GM19043 (cell line): Measurements from ENCODE around the gene PLD2.
"Not testable (repeated sequence)": the region's sequence is repeated elsewhere in the genome, so short reads cannot be mapped to it uniquely, and the experiment has no call there.

Experiments used
- ATAC-seq: cut with Tn5 transposase; IDR thresholded peaks from one replicate; pipeline ENCODE4 v1.9.1; 2021; ENCODE audit warnings: low read depth; ENCODE audit not compliant: unreplicated experiment

The PLD2 gene

GRCh38 chr17:4856271-4856936 is 49.5 kb downstream of the PLD2 start:
- ATAC-seq, result no peak

- ATAC-seq, result no peak
Measured at GRCh38 chr17:4856937-4857314, 50.0 kb downstream of the PLD2 start.

GRCh38 chr17:4857347-4857746 is 50.4 kb downstream of the PLD2 start:
- ATAC-seq, result not testable (repeated sequence)

GRCh38 chr17:4858068-4858881 is 51.3 kb downstream of the PLD2 start:
- no peak for ATAC-seq

DNA sequence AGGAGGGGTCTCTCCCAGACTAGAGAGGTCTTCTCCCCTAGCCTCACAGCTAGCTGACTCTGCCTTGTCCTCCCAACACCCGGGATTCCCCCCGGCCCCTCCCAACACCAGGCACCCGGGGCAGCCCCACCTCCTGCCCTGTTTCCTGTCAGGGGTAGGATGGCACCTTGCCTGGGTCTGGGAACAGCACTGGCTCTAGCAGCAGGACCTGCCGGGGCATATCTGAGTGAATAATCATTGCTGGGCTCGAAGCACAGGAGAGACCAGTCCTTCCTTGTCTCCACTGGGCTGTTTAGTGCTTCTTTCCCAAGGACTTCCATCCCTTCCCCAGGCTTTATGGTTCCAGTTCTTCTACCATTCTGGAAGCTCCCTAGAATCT is 51.9 kb downstream of the PLD2 start:
- no peak for ATAC-seq

GRCh38 chr17:4859816-4860625 is 53.1 kb downstream of the PLD2 start:
- ATAC-seq, result no peak

DNA sequence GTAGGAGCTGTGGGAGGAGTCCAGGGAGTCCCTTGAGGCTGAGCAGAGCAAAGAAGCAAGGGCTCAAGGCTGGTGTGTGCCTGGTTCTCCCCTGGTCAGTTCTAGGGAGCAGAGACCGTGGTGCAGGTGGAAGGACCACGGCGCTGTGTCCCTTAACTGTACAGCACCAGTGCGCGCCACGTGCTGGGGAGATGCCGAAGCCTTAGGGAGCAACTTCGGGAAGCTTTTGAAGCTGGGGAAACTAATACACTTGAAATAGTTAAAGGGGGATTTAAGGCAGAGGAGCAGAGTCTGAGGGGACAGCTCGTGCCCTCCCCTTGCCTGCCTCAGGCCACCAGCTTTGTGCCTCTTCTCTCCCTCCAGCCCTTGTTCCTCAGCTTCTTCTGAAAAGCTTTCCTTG is 53.7 kb downstream of the PLD2 start:
- no peak for ATAC-seq

DNA sequence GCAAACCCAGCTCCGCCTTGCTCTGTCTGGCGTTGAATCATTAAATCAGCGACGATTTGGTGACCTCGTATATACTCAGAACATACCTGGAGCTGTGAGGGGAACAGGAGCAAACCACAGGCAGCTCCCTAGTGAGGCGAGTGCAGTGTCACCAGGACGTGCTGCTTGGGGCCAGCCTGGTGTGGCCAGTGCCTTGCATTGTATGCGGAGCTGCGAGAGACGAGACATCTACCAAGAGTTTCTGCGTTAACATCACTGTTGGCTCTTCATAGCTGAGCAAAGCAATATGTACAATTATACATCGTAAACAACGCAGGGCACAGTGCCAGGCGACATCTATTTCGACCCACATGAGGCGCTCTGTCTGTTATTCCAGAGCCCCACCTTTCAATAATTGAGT is 54.1 kb downstream of the PLD2 start:
- ATAC-seq, result no peak

- no peak for ATAC-seq
Measured at GRCh38 chr17:4862720-4863119, 55.8 kb downstream of the PLD2 start.

GRCh38 chr17:4863321-4863720 is 56.4 kb downstream of the PLD2 start:
- no peak for ATAC-seq

DNA sequence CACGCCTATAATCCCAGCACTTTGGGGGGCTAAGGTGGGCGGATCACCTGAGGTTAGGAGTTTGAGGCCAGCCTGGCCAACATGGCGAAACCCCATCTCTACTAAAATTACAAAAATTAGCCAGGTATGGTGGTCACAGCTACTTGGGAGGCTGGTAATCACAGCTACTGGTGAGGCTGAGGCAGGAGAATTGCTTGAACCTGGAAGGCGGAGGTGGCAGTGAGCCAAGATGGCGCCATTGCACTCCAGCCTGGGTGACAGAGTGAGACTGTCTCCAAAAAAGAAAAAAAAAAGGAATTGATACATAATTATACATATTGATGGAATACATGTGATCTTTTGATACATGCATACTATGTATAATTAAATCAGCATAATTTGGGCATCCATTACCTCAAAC is 60.6 kb downstream of the PLD2 start:
- ATAC-seq, result not testable (repeated sequence)

- not testable (repeated sequence) for ATAC-seq
Measured at GRCh38 chr17:4869058-4869998, 62.4 kb downstream of the PLD2 start.

DNA sequence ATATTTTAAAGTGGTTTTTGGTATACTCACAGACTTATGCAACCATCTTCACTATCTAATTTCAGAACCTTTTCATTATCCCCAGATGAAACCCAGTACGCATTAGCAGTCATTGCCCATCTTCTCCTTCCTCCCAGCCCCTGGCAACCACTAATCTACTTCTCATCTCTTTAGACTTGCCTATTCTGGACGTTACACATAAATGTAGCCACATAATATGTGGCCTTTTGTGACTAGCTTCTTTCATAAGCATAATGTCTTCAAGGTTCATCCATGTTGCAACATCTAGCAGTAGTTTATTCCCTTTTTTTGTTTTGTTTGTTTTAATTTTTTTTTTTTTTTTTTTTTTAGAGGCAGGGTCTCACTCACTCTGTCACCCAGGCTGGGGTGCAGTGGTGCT is 63.9 kb downstream of the PLD2 start:
- ATAC-seq, result no peak

GRCh38 chr17:4872786-4873185 is 65.8 kb downstream of the PLD2 start:
- no peak for ATAC-seq
